DND-41 (cell line): ENCODE data around the gene PSMC2.

Experiments
- ATAC-seq: fragments of 200-7000 bp; cut with Tn5 transposase; 3 replicates; pipeline ENCODE4 v1.9.1; 2021; ENCODE audit warnings: low read depth; ENCODE audit not compliant: insufficient read depth
- DNase-seq: peaks from one replicate; pipeline ENCODE4 v3.0.0-alpha.2; 2020
- H2AFZ ChIP-seq: 2 replicates; pipeline ENCODE4 v1.6.0; 2012; ENCODE audit warnings: low read depth, low read length
- H3K27ac ChIP-seq: 2 replicates; pipeline ENCODE4 v1.5.1; 2012; ENCODE audit warnings: low read length, inconsistent platforms
- H3K27me3 ChIP-seq: fragments of 200-600 bp; sonication (generic); 2 replicates; pipeline ENCODE4 v1.6.0; 2012; ENCODE audit warnings: low read length, mild to moderate bottlenecking, inconsistent platforms; ENCODE audit not compliant: insufficient read depth, poor library complexity
- H3K36me3 ChIP-seq: 2 replicates; pipeline ENCODE4 v1.5.1; 2012; ENCODE audit warnings: low read length, inconsistent platforms; ENCODE audit not compliant: insufficient read depth
- H3K4me1 ChIP-seq: 2 replicates; pipeline ENCODE4 v1.5.1; 2012; ENCODE audit warnings: mild to moderate bottlenecking, low read length; ENCODE audit not compliant: insufficient read depth
- H3K4me2 ChIP-seq: 2 replicates; pipeline ENCODE4 v1.6.0; 2012; ENCODE audit warnings: mild to moderate bottlenecking, moderate library complexity, low read length, inconsistent platforms; ENCODE audit not compliant: insufficient read depth
- H3K4me3 ChIP-seq, 2 experiments: fragments of 200-600 bp in 1 of 2; shearing (Covaris generic) in 1 of 2; 2 replicates each; pipeline ENCODE4 v1.5.1; 2012 to 2016; ENCODE audit warnings: inconsistent platforms in 2 of 2, low read length in 2 of 2, mild to moderate bottlenecking in 2 of 2, low read depth in 1 of 2, moderate library complexity in 1 of 2
- H3K79me2 ChIP-seq: 2 replicates; pipeline ENCODE4 v1.6.0; 2012; ENCODE audit warnings: low read length, inconsistent platforms; ENCODE audit not compliant: insufficient read depth
- H3K9ac ChIP-seq: 2 replicates; pipeline ENCODE4 v1.6.0; 2012; ENCODE audit warnings: low read depth, mild to moderate bottlenecking, inconsistent platforms, low read length, moderate library complexity
- H3K9me3 ChIP-seq: 2 replicates; pipeline ENCODE4 v1.5.1; 2012; ENCODE audit warnings: low read length, moderate library complexity, mild to moderate bottlenecking, inconsistent platforms; ENCODE audit not compliant: insufficient read depth, severe bottlenecking
- H4K20me1 ChIP-seq: 2 replicates; pipeline ENCODE4 v1.6.0; 2012; ENCODE audit warnings: low read length; ENCODE audit not compliant: insufficient read depth
- CTCF ChIP-seq: IDR thresholded peaks from 2 replicates; pipeline ENCODE4 v1.5.1; 2012; ENCODE audit warnings: borderline replicate concordance, low read length, moderate library complexity, mild to moderate bottlenecking; ENCODE audit not compliant: poor library complexity, severe bottlenecking; ENCODE audit errors: extremely low read depth
- EZH2 ChIP-seq: IDR thresholded peaks from 3 replicates; pipeline ENCODE4 v1.6.1; 2012; ENCODE audit warnings: borderline replicate concordance, low read depth, mild to moderate bottlenecking, moderate library complexity, low read length, inconsistent platforms; ENCODE audit not compliant: severe bottlenecking

Gene PSMC2

GRCh38 chr7:103388469-103389140 lies 41.2 kb downstream of the PSMC2 start:
- Histone ChIP-seq H2AFZ (no peak overlapping the region), H3K36me3 (no peaks in the 10 kb centered on the region), H3K9me3 (no peaks in the 10 kb centered on the region), H3K4me3 (no peak overlapping the region), H3K79me2 (no peaks in the 10 kb centered on the region), H3K27ac (no peak overlapping the region), H3K4me2 (no peak overlapping the region), H3K27me3 (peaks cover 10% of the 10 kb centered on the region), H4K20me1 (no peaks in the 10 kb centered on the region), H3K9ac (no peak overlapping the region), H3K4me1 (no peaks in the 10 kb centered on the region)
- no peak for DNase-seq
- ATAC-seq: no peak
- TF ChIP-seq EZH2 (no peak), CTCF (no peak)

- H3K4me1 ChIP-seq: no peaks in the 10 kb centered on the region
- no peak overlapping the region for H3K4me2 ChIP-seq
- no peaks in the 10 kb centered on the region for H3K79me2 ChIP-seq
- TF ChIP-seq CTCF: no peak
- no peak for TF ChIP-seq EZH2
- DNase-seq: no peak
- H3K36me3 ChIP-seq: no peaks in the 10 kb centered on the region
- H2AFZ ChIP-seq: no peak overlapping the region
- no peak for ATAC-seq
- H3K27ac ChIP-seq: no peak overlapping the region
- H4K20me1 ChIP-seq: no peaks in the 10 kb centered on the region
- H3K9me3 ChIP-seq: no peaks in the 10 kb centered on the region
- peaks cover 10% of the 10 kb centered on the region for H3K27me3 ChIP-seq
- no peak overlapping the region for H3K4me3 ChIP-seq
- no peak overlapping the region for H3K9ac ChIP-seq
These were observed 41.8 kb downstream of the PSMC2 start for GRCh38 chr7:103389263-103389662.

- no peaks in the 10 kb centered on the region for H3K9me3 ChIP-seq
- H3K4me3 ChIP-seq: no peak overlapping the region
- no peak overlapping the region for H2AFZ ChIP-seq
- no peak overlapping the region for H3K9ac ChIP-seq
- H3K27ac ChIP-seq: no peak overlapping the region
- no peak for DNase-seq
- H3K4me2 ChIP-seq: no peak overlapping the region
- H4K20me1 ChIP-seq: no peaks in the 10 kb centered on the region
- no peaks in the 10 kb centered on the region for H3K79me2 ChIP-seq
- peaks cover 10% of the 10 kb centered on the region for H3K27me3 ChIP-seq
- ATAC-seq: no peak
- no peaks in the 10 kb centered on the region for H3K4me1 ChIP-seq
- TF ChIP-seq EZH2 (no peak), CTCF (no peak)
- no peaks in the 10 kb centered on the region for H3K36me3 ChIP-seq
These were observed 43.7 kb downstream of the PSMC2 start for GRCh38 chr7:103391150-103391549.
